ENCODE data around the gene AIPL1.

AIPL1 gene

GRCh38 chr17:6452471-6453266, 17.7 kb upstream of the AIPL1 start:
- in situ Hi-C loops (cut with MboI; ENCODE audit: low sequenced_read_pairs) = loop anchor here (25.0 kb wide), 1 partner anchor 1465 kb away; the partner anchor contains the start of genes CAMTA2, INCA1 and KIF1C
- Histone ChIP-seq H3K27me3 (ENCODE audit: low read depth) (no peaks in the 10 kb centered on the region), H3K36me3 (replicated peaks) (peaks cover 20% of the 10 kb centered on the region), H3K4me3 (no peak overlapping the region), H3K9me3 (no peaks in the 10 kb centered on the region), H3K4me1 (peaks cover 13% of the 10 kb centered on the region)
- no peak for DNase-seq (ENCODE audit: low spot score in 2 of 2)

GRCh38 chr17:6450926-6451832, 16.3 kb upstream of the AIPL1 start:
- Histone ChIP-seq H3K36me3 (replicated peaks) (peaks cover 33% of the 10 kb centered on the region), H3K27me3 (ENCODE audit: low read depth) (no peaks in the 10 kb centered on the region), H3K4me1 (peaks cover 13% of the 10 kb centered on the region), H3K4me3 (no peak overlapping the region), H3K9me3 (no peaks in the 10 kb centered on the region)
- in situ Hi-C loops (cut with MboI; ENCODE audit: low sequenced_read_pairs) = loop anchor here (25.0 kb wide), 1 partner anchor 1464 kb away; the partner anchor contains the start of genes CAMTA2, INCA1 and KIF1C
- peak; percentile 48 to 69 for DNase-seq (ENCODE audit: low spot score in 2 of 2)

GRCh38 chr17:6449307-6449706, 14.4 kb upstream of the AIPL1 start:
- DNase-seq (ENCODE audit: low spot score in 2 of 2) = no peak
- Histone ChIP-seq H3K36me3 (replicated peaks) (peaks cover 45% of the 10 kb centered on the region), H3K4me1 (peaks cover 18% of the 10 kb centered on the region), H3K4me3 (no peak overlapping the region), H3K27me3 (ENCODE audit: low read depth) (no peaks in the 10 kb centered on the region), H3K9me3 (no peaks in the 10 kb centered on the region)
- in situ Hi-C loops (cut with MboI; ENCODE audit: low sequenced_read_pairs) = no loop called here

- in situ Hi-C loops (cut with MboI; ENCODE audit: low sequenced_read_pairs) = no loop called here
- no peak overlapping the region for H3K4me3 ChIP-seq
- DNase-seq (ENCODE audit: low spot score in 2 of 2) = no peak
- peaks cover 21% of the 10 kb centered on the region for H3K4me1 ChIP-seq
- peaks cover 45% of the 10 kb centered on the region for H3K36me3 ChIP-seq (replicated peaks)
- no peaks in the 10 kb centered on the region for H3K9me3 ChIP-seq
- H3K27me3 ChIP-seq (ENCODE audit: low read depth) = no peaks in the 10 kb centered on the region
Measured at GRCh38 chr17:6448473-6448872, 13.6 kb upstream of the AIPL1 start.

- H3K27me3 ChIP-seq (ENCODE audit: low read depth) = no peaks in the 10 kb centered on the region
- peaks cover 45% of the 10 kb centered on the region for H3K36me3 ChIP-seq (replicated peaks)
- in situ Hi-C loops (cut with MboI; ENCODE audit: low sequenced_read_pairs) = no loop called here
- peaks cover 21% of the 10 kb centered on the region for H3K4me1 ChIP-seq
- no peak for DNase-seq (ENCODE audit: low spot score in 2 of 2)
- no peaks in the 10 kb centered on the region for H3K9me3 ChIP-seq
- no peak overlapping the region for H3K4me3 ChIP-seq
Measured at GRCh38 chr17:6446516-6447100, 11.7 kb upstream of the AIPL1 start.

GRCh38 chr17:6444571-6445335, 9.8 kb upstream of the AIPL1 start:
- in situ Hi-C loops (cut with MboI; ENCODE audit: low sequenced_read_pairs) = no loop called here

GRCh38 chr17:6443692-6444570, 9.0 kb upstream of the AIPL1 start, which contains the start of gene PIMREG:
Gene PIMREG, plus strand, starts transcription at chr17:6444455. Its CDS starts 656 bp downstream, at chr17:6445111.
- in situ Hi-C loops (cut with MboI; ENCODE audit: low sequenced_read_pairs) = no loop called here
- peaks cover 34% of the 10 kb centered on the region for H3K36me3 ChIP-seq (replicated peaks)
- H3K4me3 ChIP-seq = peak within 1 kb of the TSS; percentile 63
- H3K27me3 ChIP-seq (ENCODE audit: low read depth) = no peaks in the 10 kb centered on the region
- peaks cover 8% of the 10 kb centered on the region for H3K4me1 ChIP-seq
- peak; percentile 91 to 99 for DNase-seq (ENCODE audit: low spot score in 2 of 2)
- no peaks in the 10 kb centered on the region for H3K9me3 ChIP-seq

More at GRCh38 chr17:6444571-6445335, 9.8 kb upstream of the AIPL1 start:
- Histone ChIP-seq H3K4me3 (peak overlapping the region; percentile 63), H3K27me3 (ENCODE audit: low read depth) (no peaks in the 10 kb centered on the region), H3K36me3 (replicated peaks) (peaks cover 42% of the 10 kb centered on the region), H3K9me3 (no peaks in the 10 kb centered on the region), H3K4me1 (peaks cover 8% of the 10 kb centered on the region)
- DNase-seq (ENCODE audit: low spot score in 2 of 2) = no peak

- in situ Hi-C loops (cut with MboI; ENCODE audit: low sequenced_read_pairs) = no loop called here
- Histone ChIP-seq H3K4me1 (peaks cover 8% of the 10 kb centered on the region), H3K36me3 (replicated peaks) (peaks cover 26% of the 10 kb centered on the region), H3K27me3 (ENCODE audit: low read depth) (no peaks in the 10 kb centered on the region), H3K9me3 (no peaks in the 10 kb centered on the region), H3K4me3 (no peak overlapping the region)
- DNase-seq (ENCODE audit: low spot score in 2 of 2) = no peak
Measured at GRCh38 chr17:6442775-6443174, 7.9 kb upstream of the AIPL1 start.

- Histone ChIP-seq H3K4me3 (no peak overlapping the region), H3K4me1 (peaks cover 3% of the 10 kb centered on the region), H3K36me3 (replicated peaks) (no peaks in the 10 kb centered on the region; the same call in 1 of the 2 replicates), H3K27me3 (ENCODE audit: low read depth) (no peaks in the 10 kb centered on the region), H3K9me3 (no peaks in the 10 kb centered on the region)
- in situ Hi-C loops (cut with MboI; ENCODE audit: low sequenced_read_pairs) = no loop called here
- no peak for DNase-seq (ENCODE audit: low spot score in 2 of 2)
Measured at GRCh38 chr17:6439951-6440350, 5.0 kb upstream of the AIPL1 start.

- no peaks in the 10 kb centered on the region for H3K4me1 ChIP-seq
- in situ Hi-C loops (cut with MboI; ENCODE audit: low sequenced_read_pairs) = no loop called here
- no peak overlapping the region for H3K4me3 ChIP-seq
- H3K36me3 ChIP-seq (replicated peaks) = no peaks in the 10 kb centered on the region
- H3K27me3 ChIP-seq (ENCODE audit: low read depth) = no peaks in the 10 kb centered on the region
- DNase-seq (ENCODE audit: low spot score in 2 of 2) = no peak
- H3K9me3 ChIP-seq = no peaks in the 10 kb centered on the region
Measured at GRCh38 chr17:6437956-6438355, 3.0 kb upstream of the AIPL1 start.

GRCh38 chr17:6437466-6437865, 2.5 kb upstream of the AIPL1 start:
- Histone ChIP-seq H3K4me3 (no peak overlapping the region), H3K4me1 (no peaks in the 10 kb centered on the region), H3K36me3 (replicated peaks) (no peaks in the 10 kb centered on the region), H3K27me3 (ENCODE audit: low read depth) (no peaks in the 10 kb centered on the region), H3K9me3 (no peaks in the 10 kb centered on the region)
- in situ Hi-C loops (cut with MboI; ENCODE audit: low sequenced_read_pairs) = no loop called here
- no peak for DNase-seq (ENCODE audit: low spot score in 2 of 2)

- in situ Hi-C loops (cut with MboI; ENCODE audit: low sequenced_read_pairs) = no loop called here
- H3K36me3 ChIP-seq (replicated peaks) = no peaks in the 10 kb centered on the region
- DNase-seq (ENCODE audit: low spot score in 2 of 2) = peak; percentile 57 to 79
- H3K27me3 ChIP-seq (ENCODE audit: low read depth) = no peaks in the 10 kb centered on the region
- H3K4me1 ChIP-seq = no peaks in the 10 kb centered on the region
- no peak overlapping the region for H3K4me3 ChIP-seq
- H3K9me3 ChIP-seq = peaks cover under 1% of the 10 kb centered on the region
Measured at GRCh38 chr17:6435968-6436367, 1.0 kb upstream of the AIPL1 start.

Data from HAP-1 (cell line).